GM21360 (cell line): ENCODE measurements around the gene FNIP2.
"Not testable (repeated sequence)": the region's sequence is repeated elsewhere in the genome, so short reads cannot be mapped to it uniquely, and the experiment has no call there.

Experiments used
- ATAC-seq: cut with Tn5 transposase; IDR thresholded peaks from one replicate; pipeline ENCODE4 v1.9.1; 2021; ENCODE audit warnings: mild to moderate bottlenecking, moderate library complexity; ENCODE audit not compliant: unreplicated experiment

Gene FNIP2

DNA sequence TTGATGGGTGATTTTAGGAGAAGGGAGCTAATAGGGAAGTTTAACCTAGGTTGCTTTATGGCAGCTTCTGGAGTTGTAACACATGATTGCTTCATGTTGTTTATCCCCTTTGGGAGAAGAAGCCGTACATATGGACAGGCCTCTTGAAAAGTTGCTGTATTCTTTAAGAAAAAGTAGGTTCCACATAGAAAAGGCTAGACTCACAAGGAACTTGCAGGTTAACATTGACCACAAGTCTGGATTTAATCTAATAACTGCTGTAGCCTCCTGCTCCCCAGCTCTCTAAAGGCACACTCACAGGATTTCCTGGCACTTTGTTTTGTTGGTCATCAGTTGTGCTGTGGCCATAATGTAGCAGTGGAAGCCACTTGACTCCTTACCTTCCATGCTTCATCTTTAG, 19.7 kb downstream of the FNIP2 start:
- ATAC-seq: no peak

DNA sequence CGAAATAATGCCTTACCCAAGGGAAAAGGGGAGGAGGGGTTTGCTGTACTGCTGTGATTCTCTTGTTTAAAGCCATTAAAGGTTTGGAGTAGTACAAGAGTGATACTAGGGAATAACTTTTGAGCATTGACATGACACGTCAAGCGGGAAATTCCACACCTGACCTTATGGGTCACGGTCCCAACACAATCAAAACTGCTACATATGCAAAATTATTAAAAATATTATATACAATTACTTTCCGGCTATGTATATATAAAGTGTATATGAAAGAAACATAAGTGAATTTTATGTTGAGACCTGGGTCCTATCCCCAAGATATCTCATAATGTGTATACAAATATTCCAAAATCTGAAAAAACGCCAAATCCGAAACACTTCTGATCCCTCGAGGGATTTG, 21.0 kb downstream of the FNIP2 start:
- ATAC-seq: no peak

DNA sequence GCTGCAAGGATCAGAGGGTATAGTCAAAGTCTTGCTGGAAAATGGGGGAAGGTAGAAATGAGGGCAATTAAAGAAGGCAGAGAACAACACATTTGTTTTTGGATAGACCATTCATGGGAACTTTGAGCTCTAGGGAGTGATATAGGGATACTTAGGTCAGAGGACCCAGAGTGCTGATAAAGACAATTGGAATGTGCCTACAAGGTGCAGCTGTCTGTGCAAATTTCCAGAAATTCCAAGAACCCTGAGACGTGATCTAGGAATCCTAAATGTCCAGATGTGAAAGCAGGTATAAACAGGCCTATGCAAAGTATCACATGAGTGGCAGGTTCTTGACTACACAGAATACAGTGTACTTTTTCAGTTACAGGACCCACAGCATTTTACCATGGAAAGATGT, 24.2 kb downstream of the FNIP2 start:
- ATAC-seq: no peak

DNA sequence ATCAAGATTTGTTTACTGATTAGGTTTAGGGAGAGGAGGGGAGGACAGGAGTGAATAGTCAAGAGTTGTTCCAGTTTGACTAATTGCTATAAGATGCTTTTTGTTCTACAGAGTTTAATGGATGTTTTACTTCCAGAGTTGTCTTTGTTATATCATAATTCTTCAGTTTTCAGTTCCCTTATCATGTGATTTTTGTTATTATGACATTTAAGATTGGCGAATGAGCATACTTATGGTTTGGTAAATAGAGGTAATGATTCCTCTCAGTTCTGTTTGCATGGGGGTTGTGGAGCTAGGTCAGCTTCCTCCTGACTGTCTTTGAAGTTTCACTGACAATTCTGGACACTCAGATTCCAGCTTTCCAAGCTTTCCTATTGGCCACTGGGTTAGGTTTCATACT, 24.6 kb downstream of the FNIP2 start:
- not testable (repeated sequence) for ATAC-seq

DNA sequence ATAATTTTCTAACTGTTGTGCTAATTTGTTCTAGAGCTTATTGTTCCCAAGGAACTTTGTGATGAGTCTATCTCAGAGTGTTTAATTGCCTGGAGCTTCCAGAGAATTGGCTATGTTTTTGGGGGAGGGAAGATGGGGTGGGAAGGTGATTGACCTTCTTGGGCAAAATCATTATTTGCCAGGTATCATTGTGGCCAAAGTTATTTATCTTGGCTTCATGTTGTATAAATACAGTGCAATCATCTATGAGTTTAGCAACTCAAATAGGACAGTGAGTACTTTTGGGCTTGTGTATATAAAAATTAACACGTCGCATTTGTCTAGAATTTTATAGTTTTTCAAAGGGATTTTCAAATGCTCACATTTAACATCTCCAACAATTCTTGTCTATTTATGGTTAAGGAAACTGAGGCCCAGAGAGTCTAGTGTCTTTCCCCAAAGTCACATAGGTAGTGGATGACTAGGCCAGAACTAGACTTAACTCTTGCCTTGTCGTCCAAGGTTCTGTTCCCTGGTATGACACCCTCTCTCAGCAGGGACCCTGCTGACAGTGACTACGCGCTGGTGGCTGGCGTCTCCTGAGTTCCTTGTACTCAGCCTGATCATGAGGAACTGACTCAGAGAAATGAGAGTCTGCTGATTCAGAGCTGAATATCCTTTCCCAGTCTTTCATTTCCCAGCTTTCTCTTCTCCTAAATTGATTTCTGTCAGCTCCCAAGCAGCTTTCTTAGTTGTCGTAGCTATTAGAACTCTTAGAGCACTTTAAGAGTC, 27.7 kb downstream of the FNIP2 start:
- ATAC-seq: no peak

DNA sequence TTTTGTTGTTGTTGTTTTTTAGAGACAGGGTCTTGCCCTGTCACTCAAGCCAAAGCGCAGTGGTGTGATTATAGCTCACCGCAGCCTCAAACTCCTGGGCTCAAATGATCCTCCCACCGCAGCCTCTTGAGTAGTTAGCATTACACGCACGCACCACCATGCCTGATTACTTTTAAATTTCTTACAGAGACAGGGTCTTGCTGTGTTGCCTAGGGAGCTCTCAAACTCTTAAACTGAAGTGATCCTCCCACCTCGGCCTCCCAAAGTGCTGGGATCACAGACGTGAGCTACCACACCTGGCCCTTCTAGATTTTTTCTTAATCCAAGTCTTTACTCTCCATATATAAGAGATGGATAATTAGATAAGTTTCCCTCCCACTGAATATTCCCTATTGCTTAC, 29.2 kb downstream of the FNIP2 start:
- ATAC-seq: no peak

DNA sequence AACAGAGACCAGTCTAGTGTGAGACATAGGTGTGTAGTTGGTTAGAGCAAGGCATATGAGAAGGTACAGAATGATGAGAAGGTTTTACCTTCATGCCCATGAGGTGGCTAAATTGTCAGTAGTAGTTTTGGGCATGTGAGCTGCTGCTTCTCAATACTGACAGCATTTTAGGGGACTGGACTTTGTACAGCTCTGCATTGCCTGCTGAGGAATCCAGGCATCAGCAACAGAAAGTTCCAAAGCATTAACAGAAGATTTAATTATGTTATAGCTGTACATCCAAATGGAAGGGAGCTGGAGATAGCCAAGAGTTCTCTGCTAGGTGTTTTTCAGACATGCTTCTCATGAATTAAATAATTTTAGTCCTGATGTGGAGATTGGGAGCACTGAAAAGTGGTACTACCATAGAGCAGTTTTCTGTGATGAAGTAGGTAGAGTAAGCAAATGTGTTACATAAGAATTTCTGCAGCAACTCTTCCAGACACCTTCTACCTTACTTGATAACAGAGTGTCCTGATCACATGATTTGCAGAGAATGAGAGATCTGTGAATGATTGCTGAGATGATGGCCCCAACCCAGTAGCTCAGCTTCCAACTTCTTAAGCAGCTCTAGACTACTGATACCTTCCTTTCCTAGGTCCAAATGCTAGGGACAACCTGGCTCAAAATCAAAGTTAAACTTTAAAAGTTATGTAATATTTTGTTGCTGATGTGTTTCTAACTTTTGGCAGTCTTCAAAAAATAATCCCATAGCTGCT, 30.4 kb downstream of the FNIP2 start:
- no peak for ATAC-seq

DNA sequence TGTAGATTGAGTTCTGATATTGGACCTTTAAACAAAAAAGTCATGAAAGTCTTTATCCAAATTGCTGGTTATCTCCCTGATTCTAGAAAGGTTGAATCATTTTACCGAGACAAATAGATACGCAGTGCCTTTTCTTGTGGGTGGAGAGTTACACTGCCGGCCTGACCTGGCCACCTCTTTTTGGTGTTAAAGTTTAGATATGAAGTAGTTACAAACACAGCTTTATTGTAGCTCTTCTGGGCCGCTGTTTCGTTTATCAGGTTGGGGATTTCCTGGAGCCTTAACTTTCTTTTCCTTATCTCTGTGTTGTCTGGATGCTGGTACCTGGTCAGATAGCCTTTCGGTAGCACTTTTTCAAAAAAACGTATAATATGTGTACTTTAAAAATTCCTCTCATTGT, 31.0 kb downstream of the FNIP2 start:
- no peak for ATAC-seq

DNA sequence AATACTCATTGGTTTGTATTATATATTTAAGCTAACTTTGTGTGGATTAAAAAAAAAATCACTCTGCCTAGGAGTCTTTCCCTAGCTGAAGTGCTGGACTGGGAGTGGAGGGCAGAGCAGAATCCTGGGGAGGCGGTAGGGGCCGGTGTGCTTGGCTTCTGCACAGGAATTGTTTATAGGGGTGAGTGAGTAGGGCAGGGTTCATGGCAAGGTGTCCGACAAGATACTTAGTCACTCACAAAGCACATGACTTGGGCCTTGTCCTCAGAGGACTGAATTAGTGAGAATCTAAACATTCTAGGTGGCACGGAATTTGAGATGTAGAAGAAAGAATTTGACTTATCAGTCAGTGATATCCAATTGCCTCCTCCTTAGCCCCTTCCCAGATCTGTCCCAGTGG, 32.2 kb downstream of the FNIP2 start:
- ATAC-seq: no peak

DNA sequence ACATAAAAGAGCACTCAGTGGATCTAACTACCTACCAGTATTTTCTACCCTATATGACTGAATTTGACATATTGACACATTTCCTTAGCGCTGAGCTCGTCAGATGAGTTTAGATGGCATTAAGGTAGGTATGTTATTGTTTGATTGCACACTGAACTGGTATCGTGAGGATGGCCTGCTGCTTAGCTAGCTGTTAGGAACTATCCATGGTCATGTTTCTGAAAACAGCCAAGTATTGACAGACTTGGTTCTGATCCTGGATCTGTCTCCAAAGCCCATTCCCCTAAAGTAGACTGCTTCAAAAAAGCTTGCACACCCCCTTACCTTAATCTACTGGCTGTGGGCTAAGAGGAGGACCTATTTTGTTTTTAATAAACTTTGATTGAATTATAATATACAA, 32.9 kb downstream of the FNIP2 start:
- no peak for ATAC-seq

DNA sequence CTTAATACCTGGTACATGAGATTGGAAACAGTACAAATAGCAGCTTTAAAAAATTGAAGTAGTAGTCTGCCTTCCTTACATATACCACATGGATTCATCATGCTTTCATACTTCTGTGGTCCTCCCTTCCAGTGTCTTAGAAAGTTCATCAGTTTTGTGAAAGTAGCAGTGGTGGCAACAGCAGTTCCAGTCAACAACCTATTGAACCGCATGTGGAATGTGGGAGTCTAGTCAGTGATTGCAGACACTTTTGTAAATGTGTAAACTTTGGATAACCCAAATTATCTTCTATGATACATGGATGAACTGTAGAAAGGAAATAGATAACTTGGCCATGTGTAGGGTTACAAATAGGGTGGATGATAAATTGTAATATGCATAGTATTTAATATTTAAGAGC, 34.1 kb downstream of the FNIP2 start:
- no peak for ATAC-seq

DNA sequence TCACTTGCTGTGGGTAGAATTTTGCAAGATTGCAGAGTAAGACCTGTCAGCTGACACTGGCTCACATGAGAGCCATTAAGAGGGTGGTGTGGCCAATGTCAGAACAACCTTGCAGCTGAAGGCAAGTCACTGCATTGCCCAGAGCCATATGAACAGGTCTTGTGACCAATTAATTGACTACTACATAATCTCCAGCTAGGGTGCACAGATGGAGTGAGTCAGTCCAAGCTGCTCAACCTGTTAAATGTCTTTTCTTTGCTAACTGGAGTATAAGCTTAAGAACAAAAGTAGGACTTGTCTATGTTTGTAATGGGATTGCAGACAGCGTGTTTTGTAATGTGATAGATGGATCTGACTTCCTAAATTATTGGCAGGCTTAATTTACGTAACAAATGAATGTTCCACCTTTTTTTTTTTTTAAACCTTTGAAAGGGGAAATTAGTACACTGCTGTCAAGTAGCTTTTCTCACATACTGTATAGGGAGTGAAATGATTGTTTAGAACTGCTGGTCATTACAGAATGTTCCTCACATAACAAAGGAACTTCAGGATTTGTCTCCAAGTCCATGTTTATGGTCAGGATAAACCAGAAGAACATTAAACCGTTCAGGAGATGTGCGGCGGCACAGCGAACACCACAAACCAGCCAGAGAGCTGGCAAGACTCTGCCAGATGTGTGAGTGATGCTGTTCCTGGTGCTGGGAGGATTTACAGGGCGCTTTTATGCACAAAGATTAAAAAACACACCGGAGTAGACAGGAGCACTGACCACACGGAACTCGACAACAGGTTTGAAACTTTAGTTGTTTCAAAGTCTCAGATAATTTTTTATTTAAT, 37.0 kb downstream of the FNIP2 start:
- ATAC-seq: no peak

DNA sequence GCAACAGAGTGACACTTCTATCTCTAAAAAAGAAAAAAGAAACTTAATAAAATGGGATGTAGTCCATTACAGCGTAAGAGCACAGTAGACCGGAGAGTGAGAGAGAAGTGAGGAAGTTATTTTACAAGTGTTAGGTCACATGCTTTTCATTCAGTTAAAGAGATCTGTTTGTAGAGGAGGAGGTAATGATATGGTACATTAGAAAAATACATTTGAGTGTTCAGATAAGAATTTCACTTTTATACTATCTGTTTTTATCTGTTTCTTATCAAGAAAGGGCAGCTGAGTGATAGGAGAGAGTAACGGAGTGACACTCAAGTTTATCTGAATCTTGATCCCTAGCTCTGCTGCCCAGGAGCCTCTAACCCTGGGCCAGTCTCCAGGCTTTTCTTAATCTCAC, 38.9 kb downstream of the FNIP2 start:
- ATAC-seq: no peak

DNA sequence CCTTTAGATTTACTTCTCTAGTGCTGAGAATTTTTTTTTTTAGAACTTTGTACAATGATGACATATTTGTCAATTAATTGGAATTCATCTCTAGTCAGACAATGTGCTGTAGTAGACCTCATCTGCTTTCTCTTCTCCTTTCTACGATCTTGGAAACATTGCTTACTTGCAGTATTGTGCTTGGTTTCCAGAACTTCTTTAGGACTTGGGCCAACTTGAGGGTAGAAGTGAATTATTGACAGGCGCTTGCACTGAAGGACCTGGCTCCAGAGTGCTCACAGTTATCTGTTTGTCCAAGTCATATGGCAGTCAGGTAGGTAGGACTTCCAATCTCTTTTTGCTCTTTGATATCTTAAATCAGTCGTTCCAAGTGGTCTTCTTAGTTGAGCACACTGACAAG, 39.6 kb downstream of the FNIP2 start:
- ATAC-seq: no peak

DNA sequence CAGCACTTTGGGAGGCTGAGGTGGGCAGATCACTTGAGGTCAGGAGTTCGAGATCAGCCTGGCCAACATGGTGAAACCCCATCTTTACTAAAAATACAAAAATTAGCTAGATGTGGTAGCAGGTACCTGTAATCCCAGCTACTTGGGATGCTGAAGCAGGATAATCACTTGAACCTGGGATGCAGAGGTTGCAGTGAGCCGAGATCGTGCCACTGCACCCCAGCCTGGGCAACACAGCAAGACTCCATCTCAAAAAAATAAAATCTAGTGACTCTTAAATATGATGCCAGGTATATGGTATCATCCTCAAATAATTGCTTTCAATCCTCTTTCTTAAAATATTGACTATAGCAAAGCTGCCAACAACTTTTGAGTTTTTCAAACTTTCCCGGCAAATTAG, 40.4 kb downstream of the FNIP2 start:
- ATAC-seq: not testable (repeated sequence)

DNA sequence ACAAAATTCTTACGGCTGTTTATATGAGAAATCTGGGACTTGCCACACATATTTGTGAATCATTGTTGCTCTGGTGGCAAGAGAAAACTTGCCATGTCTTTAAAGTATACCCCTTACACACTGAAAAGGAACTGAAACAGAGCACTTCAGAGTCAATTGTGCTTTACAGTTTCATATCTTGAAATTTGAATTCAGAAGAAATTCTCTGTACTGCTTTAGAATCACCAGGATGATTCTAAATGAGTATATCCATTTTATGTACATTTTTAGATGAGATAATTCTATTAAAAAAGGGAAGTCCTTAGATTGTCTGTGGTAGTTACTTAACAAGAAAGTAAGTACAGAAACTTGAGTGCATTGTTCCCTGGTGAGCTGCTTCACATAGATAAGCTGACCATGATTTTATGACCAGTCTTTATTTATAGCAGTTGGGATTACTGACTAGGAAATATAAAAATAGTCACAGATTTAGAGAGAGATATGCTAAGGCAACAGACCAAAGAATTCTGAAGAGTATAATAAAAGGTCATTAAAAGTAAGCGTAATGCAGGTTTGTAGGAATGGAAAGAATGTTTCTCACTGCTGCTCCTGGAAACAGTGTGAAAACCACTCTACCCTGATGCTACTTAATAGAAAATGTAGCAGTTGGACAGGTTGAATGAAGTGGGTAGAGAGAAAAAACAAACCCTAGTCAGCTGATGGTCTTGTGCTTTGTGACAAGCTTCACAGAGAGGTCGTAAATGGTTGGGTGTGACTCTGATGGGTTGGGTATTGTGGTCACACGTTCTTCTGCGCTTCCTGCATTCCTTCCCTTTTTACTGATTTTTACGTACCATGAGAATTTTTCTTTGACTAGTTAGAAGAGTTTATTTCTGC, 41.0 kb downstream of the FNIP2 start:
- ATAC-seq: peak; percentile 82

DNA sequence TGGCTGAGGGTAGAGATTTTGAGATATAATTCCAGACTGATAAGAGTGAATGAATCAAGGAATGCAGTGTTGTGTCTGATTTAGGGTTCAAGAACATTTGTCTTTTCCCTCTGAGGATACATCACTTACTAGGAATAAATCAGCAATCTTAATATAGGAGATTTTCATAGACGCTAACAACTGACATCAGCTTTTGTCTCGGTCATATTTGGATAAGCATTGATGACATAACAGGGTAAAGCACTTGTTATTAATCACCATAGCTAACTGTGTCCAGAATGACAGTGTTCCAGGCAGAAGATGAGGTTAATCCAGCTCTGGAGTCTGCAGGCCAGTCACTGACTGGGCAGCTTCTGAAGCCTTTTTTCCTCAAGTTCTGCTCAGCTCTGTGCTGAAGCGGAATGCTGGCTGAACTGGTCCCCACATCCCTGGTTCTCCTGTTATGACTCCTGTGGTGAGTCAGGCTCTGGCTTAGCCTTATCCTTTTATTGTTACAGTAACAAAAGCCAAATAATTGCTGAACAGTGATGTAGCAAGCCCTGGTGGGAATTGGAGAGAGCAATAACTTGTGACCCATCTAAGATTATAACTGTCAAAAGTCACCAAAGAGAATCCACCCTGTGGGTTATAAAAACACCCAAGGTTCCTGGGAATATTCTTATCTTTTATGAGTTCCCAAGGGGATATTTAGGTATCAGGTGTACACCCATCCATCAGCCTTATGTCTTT, 41.8 kb downstream of the FNIP2 start:
- ATAC-seq: no peak

DNA sequence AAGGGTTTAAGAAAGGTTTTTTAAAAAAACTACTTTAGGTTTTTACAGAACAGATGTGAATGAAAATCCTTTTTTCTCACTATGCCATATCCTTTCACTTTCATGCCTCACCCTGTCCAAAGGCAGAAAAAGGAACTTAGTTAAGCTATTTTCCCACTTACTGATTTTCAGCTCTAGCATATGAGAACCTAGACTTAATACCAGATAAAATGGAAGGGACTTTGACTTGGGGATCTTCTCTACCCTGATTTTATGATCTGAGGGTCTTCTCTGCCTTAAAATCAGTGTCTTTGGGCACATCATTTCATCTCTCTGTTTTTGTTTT, 42.4 kb downstream of the FNIP2 start:
- no peak for ATAC-seq

DNA sequence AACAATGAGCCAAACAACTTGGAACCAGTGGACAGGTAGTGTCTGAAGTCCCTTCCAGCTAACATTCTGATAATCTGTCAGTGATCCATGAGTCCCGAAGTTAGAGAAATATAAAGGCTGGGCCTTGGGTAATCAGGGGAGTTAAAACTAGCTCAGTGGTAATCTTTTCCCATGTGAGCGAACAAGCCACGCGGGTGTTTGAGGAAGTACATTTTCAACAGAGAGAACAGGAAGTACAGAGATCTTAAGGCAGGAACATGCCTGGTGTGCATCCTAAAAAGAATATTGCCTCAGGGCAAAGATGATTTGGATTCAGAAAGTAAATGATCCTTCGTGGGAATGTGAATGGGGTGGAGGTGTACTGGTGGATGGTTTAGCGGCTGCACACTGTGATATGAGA, 42.9 kb downstream of the FNIP2 start:
- ATAC-seq: no peak

DNA sequence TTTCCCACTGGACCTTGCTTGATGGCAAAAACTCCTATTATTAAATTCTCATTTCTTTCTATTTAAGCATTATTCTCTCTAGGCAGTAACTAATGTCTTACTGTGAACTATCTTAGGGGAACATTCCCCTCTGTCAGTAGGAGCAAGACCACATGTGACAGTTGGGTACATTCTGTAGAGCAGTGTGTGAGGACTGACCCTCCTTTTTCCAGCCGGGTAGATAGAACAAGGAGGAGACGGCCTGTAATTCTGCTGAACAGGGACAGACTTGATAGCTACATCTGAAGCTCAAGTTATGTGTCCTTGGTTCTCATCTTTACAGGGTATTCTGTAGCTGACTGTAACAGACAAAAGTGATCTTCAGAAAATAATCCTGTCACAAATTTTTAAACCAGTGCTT, 43.3 kb downstream of the FNIP2 start:
- no peak for ATAC-seq
